ENCODE results near the gene GCA.

Gene GCA

DNA sequence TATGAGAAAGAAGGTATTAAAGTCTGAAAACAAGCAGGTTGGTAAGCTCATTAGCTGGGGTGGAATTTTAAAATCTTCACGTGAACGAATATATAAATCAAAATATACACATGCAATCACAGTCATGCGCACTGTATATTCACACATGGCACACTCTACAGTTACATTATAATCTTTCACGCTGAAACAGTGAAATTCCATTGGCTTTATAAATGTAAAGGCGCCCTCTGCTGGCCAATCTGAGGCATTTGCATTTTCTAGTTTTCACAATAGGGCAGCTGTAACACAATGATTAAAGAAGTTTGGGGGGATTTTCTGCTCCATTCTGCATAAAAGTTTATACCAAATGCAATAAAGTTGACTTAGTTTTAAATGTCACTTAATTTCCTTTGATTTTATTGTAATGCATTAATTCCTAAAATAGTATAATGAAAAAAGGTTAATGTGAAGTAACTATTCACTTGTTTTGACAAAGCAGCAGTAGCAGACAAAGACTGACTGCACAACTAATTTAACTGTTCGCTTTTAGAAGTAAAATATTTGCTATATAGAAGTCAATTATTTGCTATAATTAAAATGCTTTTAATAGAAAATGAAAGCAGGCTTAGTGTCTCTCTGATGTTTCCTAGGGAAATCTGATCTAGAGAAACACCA, 42.7 kb upstream of the GCA start:
- TF ChIP-seq, protein P1, sequence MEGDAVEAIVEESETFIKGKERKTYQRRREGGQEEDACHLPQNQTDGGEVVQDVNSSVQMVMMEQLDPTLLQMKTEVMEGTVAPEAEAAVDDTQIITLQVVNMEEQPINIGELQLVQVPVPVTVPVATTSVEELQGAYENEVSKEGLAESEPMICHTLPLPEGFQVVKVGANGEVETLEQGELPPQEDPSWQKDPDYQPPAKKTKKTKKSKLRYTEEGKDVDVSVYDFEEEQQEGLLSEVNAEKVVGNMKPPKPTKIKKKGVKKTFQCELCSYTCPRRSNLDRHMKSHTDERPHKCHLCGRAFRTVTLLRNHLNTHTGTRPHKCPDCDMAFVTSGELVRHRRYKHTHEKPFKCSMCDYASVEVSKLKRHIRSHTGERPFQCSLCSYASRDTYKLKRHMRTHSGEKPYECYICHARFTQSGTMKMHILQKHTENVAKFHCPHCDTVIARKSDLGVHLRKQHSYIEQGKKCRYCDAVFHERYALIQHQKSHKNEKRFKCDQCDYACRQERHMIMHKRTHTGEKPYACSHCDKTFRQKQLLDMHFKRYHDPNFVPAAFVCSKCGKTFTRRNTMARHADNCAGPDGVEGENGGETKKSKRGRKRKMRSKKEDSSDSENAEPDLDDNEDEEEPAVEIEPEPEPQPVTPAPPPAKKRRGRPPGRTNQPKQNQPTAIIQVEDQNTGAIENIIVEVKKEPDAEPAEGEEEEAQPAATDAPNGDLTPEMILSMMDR (IDR thresholded peaks at IDR 0.05; ENCODE audit: low read depth, low read length): peak; percentile 57
- Histone ChIP-seq H3K27me3 (no peaks in the 10 kb centered on the region), H3K4me3 (ENCODE audit: low read depth, low read length) (no peak overlapping the region), H3K4me1 (no peaks in the 10 kb centered on the region), H3K9me3 (no peaks in the 10 kb centered on the region), H3K36me3 (no peaks in the 10 kb centered on the region)
- peak; percentile 12 for DNase-seq

DNA sequence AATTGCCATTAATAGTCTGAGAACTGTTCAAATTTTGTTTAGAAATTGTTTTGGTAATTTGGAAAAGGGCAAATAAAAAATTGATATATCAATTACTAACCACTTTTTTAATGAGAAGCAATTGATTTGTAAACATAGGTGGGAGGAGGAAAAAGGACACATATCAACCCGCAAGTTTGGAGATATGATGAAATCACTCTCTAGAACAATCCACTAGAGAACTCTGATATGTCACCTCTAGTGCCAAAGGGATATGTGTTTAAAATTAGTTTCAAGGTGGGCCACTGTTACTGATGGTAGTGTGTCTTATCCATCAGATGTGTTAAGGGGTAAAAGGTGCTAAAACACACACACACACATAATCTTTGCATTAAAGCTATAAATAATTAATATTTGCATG, 42.1 kb upstream of the GCA start:
- Histone ChIP-seq H3K27me3 (no peaks in the 10 kb centered on the region), H3K4me1 (no peaks in the 10 kb centered on the region), H3K9me3 (no peaks in the 10 kb centered on the region), H3K36me3 (no peaks in the 10 kb centered on the region), H3K4me3 (ENCODE audit: low read depth, low read length) (no peak overlapping the region)
- DNase-seq: no peak
- TF ChIP-seq, protein P1 (IDR thresholded peaks at IDR 0.05; ENCODE audit: low read depth, low read length): no peak

DNA sequence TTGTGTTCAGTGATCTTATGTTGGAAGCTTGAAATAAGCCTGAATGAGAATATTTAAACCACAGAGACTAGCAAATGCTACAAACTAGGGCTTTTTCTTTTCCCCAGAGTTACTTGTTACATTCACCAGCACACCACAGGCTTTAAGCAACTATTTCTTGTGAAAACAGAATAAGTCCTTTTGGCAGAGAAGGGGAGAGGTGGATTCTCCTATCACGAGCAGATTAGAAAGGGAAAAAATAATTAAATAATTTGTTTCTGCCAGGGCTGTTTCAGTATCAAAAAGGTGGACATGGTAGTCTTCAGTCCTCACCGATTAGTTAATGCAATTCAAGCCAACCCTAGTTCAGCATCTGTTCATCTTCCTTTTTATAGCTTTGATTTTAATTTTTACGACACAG, 38.0 kb upstream of the GCA start:
- DNase-seq: no peak
- Histone ChIP-seq H3K4me1 (no peaks in the 10 kb centered on the region), H3K36me3 (no peaks in the 10 kb centered on the region), H3K9me3 (no peaks in the 10 kb centered on the region), H3K4me3 (ENCODE audit: low read depth, low read length) (no peak overlapping the region), H3K27me3 (no peaks in the 10 kb centered on the region)
- TF ChIP-seq, protein P1 (IDR thresholded peaks at IDR 0.05; ENCODE audit: low read depth, low read length): no peak

DNA sequence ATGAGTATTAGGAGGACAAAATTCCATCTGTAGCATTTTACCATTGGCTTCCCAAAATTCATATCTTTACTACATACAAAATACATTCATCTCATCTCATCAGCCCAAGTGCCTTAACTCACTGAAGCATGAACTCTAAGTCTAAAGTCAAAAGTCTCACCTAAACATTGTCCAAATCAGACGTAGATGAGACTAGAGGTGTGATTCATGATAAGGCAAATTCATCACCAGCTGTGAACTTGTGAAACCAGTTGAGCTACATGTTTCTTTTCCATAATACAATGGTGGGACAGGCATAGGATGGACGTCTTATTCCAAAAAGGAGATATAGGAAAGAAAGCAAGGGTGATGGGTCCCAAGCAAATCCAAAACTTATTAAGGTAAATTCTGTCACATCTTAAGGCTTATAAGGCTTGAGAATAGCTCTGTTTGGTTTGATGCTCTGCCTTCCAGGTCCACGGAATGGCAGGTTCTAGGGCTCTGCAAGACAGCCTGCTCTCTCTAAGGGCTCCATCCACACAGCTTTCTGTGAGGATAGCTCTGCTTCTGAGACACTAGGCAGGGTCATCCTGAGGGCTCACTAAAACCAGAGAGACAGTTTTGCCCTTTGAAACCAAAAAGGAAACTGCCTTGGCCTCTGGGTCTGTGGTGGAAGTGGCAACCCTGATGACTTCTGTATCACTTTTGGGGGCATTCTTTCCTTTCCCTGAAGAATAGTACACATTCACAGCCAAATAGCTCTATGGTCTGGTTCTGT, 35.0 kb upstream of the GCA start:
- no peak overlapping the region for H3K4me3 ChIP-seq (ENCODE audit: low read depth, low read length)
- H3K27me3 ChIP-seq: no peaks in the 10 kb centered on the region
- no peak for DNase-seq
- H3K36me3 ChIP-seq: no peaks in the 10 kb centered on the region
- TF ChIP-seq, protein P1 (IDR thresholded peaks at IDR 0.05; ENCODE audit: low read depth, low read length): no peak
- H3K9me3 ChIP-seq: no peaks in the 10 kb centered on the region
- H3K4me1 ChIP-seq: no peaks in the 10 kb centered on the region

DNA sequence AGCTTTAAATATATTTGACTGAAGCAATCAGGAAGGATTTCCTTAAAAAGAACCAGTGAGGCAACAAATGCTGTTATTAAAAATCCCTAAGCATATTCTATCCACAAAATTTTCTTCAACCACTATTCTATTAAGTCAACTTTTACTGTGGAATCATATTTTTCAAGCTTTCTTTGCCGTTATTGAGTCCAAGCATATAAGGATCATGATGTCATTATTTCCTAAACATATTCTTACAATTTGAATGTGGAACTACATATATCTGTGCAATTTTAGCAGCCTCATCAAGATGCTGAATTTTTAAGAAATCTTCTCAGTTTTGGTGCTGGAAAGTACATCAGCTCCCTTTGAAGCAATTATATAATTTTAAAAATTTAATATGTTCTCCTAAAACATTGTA, 31.1 kb upstream of the GCA start:
- DNase-seq: no peak
- Histone ChIP-seq H3K4me3 (ENCODE audit: low read depth, low read length) (no peak overlapping the region), H3K9me3 (no peaks in the 10 kb centered on the region), H3K36me3 (no peaks in the 10 kb centered on the region), H3K4me1 (no peaks in the 10 kb centered on the region), H3K27me3 (no peaks in the 10 kb centered on the region)
- TF ChIP-seq, protein P1 (IDR thresholded peaks at IDR 0.05; ENCODE audit: low read depth, low read length): no peak

DNA sequence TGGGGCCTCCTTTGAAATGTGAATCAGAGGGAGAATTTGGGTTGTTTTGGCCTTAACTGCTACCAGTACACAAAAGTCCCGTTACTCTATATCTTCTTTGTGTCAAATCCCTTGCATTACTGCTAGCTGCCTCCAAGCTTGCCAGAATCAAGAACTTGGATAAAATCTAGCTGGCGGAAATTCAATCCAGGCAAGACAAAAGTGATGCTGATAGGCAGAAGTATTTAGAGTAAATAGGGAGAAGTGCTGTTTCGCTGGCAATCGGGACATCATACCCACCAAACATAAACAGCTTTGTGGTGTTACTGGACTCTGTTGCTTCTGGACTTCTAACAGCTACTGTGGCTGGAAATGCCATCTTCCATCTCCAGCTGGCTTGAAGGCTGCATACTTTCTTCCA, 28.0 kb upstream of the GCA start:
- Histone ChIP-seq H3K9me3 (no peaks in the 10 kb centered on the region), H3K4me3 (ENCODE audit: low read depth, low read length) (no peak overlapping the region), H3K4me1 (no peaks in the 10 kb centered on the region), H3K27me3 (no peaks in the 10 kb centered on the region), H3K36me3 (no peaks in the 10 kb centered on the region)
- DNase-seq: no peak
- TF ChIP-seq, protein P1 (IDR thresholded peaks at IDR 0.05; ENCODE audit: low read depth, low read length): no peak
